HPDE6-E6E7 (cell line): ENCODE data around the gene MYO5C.

Experiments
- DNase-seq: peaks from one replicate; pipeline ENCODE4 v3.0.0; 2011; ENCODE audit warnings: missing footprints; ENCODE audit errors: extremely low spot score

The MYO5C gene

DNA sequence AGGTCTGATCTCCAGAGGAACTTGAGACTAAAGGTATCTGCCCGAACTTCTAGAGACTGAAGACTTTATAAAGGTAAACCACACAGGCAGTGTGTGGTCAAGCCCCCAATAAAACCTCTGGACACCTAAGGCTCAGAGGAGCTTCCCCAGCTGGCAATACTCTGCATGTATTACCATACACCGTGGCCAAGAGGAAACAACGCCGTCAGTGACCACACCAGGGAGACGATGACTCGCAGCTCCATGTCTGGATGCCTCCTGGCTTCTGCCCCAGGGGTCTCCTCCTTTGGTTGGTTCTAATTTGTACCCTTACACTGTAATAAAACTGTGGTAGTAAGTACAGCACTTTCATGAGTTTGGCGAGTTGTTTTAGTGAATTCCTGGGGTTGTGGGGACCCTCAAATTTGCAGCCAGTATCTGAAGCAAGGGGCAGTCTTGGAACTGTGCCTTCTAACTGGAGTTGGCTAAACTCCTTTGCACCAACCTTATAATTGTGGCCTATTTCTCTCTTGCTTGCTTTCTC is 150.9 kb downstream of the MYO5C start:
- DNase-seq, result no peak

DNA sequence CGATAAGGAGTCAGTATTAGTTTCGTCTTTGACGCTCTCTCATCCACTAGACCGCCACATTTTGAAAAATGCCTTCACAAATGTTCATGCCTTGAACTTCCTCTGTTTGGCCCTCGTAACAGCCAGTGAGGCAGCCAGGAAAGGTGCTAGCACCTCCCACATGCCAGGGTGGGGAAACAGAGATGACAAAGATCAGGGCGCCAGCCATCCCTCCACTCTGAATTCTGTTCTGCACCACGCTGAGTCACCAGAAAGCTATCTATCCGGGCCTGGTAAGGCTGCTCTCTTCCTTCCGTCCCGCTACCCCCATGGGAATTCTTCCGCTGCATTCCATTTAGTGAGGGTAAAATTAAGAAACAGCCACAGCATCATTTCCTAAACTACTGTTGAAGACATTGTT is 151.7 kb downstream of the MYO5C start:
- DNase-seq, result no peak
